HG02885 (cell line): ENCODE results near the gene RPS15.
A peak's percentile ranks its signal among the peaks of the same experiment; 100 is the strongest.

Experiments
- ATAC-seq: cut with Tn5 transposase; IDR thresholded peaks from one replicate; pipeline ENCODE4 v1.9.1; 2021; ENCODE audit warnings: mild to moderate bottlenecking; ENCODE audit not compliant: unreplicated experiment, poor library complexity

RPS15 gene

DNA sequence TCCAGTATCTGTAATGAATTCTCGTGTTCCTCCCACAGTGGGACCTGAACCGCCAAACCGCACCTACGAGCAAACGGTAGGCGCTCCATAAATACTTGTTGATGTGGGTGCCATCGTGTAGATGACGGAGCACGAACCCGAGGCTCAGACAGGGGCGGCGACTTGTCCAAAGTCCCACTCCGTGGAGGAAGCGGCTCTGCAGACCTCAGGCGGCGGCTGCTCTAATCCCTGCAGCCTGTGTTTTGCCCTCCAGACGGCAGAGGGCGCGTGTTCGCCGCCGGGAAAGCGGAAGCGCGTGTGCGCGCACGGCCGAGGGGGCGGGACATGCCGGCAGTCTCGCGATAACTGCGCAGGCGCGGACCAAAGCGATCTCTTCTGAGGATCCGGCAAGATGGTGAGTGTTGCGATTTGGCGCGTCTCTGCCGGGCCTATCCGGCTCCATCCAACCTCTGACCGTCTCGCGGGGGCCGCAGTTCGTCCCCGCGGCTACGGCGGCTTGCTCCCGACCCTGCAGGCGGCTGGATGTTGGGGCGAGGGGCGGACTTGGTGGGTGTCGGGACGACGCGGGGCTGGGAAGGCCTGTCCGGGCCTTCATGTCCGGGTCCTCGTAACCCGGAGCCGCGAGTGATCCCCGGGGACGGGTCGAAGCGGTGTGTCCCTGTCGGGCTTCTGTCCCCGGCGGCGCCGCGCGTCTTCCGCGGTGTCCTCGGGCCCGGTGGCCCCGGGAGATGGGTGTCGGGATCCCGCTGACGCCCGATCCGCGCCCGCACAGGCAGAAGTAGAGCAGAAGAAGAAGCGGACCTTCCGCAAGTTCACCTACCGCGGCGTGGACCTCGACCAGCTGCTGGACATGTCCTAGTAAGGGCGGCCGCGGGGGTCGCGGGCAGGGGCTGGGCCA is at the start of gene RPS15:
Gene RPS15 (plus strand): TSS at position 362 of the 898 bp plus-strand sequence. CDS start 30 bp downstream, at position 392.
- peak; percentile 83 for ATAC-seq

DNA sequence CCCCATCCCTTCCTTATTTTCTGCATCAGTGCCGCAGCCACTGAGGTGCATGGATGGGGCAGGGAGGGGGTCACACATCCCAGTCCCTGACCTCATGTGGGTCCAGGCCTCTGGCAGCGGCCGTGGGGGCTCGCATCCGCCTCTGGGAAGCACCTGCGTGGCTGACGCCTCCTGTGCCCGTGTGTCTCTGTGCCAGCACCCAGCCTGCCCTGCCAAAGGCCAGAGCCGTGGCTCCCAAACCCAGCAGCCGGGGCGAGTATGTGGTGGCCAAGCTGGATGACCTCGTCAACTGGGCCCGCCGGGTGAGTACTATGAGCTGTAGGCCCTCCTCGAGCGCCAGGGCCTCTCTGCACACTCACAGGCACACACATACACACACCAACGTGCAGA is 49.6 kb upstream of the RPS15 start:
- no peak for ATAC-seq

DNA sequence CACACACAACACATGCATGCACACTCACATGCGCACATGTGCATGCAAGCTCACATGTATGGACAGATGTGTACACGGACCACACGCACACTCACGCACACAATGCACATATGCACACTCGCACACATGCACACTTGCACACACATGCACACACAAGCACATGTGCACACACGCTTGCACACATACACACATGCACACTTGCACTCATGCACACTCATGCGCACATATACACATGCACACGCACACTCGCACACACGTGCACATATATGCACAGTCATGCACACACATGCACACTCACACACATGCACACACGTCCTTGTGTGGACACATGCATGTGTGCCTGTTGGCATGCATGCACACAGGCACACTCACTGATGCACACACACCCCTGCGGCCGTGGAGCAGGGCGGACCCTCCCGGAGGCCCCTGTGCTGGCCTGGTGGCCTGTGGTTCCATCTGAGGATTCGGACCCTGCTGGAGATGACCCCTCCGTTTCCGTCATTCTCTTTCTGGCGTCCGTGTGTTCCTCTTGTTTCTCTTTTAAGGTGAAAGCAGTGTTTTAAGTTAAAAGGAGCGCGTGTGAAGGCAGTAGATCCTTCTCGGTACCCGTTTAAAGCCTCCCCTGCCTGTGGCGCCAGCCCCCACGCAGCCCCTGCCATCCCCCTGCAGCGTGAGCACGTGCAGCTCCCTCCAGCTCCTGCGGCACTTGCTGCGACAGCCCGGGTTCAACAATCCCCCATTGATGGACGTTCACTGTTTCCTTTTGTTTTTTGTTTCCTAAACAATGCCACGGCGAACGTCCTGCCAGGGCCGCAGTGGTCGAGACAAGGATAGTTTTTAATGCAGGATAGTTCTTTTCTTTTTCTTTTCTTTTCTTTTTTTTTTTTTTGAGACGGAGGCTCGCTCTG is 48.9 kb upstream of the RPS15 start:
- no peak for ATAC-seq

DNA sequence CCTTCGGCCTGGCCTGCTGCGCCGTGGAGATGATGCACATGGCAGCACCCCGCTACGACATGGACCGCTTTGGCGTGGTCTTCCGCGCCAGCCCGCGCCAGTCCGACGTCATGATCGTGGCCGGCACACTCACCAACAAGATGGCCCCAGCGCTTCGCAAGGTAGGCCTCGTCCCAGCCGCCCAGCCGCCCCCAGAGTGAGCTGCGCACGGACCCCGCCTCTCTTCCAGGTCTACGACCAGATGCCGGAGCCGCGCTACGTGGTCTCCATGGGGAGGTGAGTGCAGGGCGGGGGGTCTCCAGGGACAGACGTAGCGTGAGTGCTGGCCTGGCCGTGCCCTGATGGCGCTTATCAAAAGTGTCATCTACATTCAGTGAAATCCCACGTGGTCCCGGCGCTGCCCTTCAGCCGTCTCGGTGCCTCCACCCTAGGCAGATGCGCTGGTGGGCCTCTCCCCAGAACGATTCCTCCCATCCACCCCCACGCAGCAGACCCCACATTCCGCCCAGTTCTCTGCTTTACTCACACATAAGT is 47.2 kb upstream of the RPS15 start:
- ATAC-seq, result no peak

DNA sequence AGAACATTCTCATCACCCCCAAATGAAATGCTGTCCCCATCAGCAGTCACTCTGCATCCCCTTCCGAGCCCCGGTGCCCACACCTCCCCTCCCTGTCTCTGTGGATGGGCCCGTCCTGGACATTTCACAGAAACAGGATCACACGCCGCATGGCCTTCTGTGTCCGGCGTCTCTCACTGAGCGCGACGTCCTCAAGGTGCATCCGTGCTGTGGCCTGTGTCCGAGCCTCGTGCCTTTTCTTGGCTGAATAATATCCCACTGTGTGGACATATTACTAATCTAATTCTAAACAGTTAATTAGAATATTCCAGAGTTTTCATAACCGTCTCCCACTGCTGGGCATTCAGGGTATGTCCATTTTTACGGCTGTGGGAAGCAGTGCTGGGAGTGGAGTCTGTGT is 45.8 kb upstream of the RPS15 start:
- ATAC-seq, result no peak

DNA sequence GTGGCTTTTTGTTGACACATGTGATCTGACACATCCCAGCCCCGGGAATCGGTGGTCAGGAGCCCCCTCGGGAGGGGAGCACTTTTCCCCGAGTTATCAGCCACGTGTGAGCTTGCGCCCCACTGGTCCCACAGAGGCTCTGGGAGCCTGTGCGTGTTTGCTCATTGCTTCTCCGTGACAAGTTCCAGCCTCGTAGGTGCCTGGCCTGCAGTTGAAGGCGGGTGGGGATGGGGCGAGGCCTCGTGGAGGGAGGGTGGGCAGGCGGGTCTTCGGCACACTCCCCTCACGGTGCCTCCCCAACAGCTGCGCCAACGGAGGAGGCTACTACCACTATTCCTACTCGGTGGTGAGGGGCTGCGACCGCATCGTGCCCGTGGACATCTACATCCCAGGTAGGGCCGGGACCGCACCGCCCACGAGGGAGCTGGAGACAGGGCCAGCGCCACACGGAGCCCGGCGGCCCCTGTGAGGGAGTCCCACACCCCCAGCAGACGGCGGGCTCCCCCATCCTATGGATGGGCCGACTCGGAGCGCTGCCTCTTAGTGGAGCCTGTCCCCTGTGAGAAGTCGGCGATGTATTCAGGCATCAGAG is 45.2 kb upstream of the RPS15 start:
- no peak for ATAC-seq

DNA sequence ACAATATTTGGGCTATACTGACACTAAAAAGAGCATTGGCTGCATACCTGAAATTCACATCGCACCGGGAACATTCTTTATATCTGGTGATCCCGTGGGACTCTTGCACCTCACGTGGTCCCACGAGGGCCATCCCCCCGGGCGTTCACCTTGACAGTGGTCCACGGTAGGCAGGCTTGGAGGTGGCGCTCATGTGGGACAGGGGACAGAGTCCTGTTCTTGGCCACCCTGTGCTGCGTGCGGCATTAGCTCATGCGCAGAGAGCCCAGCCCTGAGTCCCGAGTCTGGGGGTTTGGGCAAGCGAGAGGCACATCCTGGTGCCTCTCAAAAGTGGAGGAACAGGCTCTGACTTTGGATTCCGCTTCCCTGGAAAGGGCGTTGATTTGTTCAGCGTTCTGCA is 44.4 kb upstream of the RPS15 start:
- ATAC-seq, result no peak

DNA sequence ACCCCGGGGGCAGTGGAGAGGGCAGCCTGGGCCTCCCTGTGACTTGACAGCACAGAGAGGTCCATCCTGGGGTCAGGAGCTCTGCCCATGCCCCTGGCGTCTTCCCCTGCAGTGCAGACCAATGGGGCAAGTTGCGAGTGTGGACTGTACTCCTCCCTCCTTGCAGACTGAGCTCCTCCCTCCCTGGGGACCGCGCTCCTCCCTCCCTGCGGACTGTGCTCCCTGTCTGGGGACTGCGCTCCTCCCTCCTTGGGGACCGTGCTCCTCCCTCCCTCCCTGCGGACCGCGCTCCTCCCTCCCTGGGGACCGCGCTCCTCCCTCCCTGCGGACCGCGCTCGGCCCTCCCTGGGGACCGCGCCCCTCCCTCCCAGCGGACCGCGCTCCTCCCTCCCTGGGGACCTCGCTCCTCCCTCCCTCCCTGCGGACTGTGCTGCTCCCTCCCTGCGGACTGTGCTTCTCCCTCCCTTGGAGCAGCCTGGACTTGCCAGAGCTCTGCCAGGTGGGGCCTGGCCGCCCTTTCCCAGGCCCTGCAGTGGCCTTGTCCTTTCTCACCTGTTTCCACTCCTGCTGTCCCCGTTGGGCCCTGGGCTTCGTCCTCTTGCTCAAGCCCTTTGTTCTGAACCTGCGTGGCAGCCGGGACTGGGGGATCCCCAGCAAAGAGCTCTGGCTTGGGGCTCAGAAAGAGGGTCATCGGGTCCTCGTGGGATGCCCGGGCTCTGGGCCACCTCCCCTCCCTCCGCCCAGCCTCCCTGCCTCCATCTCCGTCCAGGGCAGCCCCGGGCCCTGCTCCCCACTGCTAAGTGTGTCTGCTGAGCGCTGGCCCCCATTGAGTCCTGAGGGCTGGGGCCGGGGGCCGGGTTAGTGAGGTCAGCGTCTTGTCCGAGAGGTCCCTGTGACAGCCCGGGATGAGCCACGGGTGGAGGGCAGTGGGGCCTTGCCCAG is 43.7 kb upstream of the RPS15 start:
- ATAC-seq, result no peak

DNA sequence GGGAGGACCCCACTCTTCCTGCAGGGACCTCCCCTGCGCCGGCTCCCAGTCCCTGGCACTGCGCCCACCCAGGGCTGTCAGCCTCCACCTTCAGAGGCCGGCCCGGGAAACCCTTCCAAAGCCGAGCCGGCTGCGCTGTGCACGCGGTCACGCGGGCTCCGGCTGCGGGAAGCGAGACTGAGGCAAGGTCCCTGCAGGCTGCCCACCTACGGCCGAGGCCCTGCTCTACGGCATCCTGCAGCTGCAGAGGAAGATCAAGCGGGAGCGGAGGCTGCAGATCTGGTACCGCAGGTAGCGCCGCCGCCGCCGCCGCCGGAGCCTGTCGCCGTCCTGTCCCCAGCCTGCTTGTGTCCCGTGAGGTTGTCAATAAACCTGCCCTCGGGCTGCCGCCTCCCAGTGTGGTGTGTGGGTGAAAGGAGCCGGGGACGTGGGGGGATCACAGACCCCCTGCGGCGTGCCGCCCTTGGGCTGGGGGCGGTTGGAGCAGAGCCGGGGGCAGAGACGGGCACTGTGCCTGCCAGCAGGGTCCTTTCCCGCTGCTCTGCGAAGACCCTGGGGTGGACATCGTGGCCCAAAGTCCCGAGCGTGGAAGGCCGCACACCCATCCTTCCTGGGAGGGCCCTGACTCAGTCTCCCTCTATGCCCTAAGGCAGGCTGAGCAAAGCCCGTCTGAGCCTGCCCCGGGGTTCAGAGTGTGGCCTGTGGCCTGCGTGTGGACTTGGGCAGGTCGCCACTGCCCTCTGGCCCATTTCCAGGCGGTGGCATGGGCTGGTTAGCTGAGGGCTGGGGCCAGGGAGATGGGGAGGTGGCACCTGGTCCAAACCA is 42.8 kb upstream of the RPS15 start:
- ATAC-seq, result no peak

DNA sequence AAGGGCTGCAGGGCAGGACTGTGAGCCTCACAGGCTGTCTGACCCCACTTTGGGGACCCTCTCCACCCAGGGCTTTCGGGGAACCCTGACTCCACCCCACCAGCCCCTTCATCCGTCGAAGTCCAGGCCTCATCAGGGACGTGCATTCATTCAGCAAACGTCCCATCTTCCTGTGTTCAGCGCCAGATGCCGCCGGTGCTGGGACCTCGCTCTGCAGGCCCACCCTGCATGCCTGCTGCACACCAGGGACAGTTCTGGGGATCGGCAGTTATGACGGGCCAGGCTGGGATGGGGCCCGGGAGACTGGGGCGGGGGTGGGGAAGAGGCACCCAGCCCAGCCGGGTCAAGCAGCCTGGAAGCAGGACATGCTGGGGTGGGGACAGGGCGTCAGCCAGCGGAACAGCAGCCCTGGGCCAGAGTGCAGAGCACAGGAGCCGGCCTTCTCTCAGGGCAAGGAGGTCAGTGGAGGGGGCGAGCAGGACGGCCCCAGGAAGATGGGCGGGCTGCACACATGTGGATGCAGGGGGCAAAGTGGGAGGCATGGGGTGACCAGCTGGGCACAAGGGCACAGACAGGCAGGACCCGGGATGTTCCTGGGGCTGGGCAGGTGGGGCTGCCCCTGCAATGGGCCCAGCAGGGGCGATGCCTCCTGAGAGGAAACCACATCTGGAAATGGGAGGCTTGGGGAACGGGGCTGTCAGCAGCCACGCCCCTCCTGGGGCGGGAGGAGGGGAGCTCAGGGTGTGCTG is 42.0 kb upstream of the RPS15 start:
- no peak for ATAC-seq

DNA sequence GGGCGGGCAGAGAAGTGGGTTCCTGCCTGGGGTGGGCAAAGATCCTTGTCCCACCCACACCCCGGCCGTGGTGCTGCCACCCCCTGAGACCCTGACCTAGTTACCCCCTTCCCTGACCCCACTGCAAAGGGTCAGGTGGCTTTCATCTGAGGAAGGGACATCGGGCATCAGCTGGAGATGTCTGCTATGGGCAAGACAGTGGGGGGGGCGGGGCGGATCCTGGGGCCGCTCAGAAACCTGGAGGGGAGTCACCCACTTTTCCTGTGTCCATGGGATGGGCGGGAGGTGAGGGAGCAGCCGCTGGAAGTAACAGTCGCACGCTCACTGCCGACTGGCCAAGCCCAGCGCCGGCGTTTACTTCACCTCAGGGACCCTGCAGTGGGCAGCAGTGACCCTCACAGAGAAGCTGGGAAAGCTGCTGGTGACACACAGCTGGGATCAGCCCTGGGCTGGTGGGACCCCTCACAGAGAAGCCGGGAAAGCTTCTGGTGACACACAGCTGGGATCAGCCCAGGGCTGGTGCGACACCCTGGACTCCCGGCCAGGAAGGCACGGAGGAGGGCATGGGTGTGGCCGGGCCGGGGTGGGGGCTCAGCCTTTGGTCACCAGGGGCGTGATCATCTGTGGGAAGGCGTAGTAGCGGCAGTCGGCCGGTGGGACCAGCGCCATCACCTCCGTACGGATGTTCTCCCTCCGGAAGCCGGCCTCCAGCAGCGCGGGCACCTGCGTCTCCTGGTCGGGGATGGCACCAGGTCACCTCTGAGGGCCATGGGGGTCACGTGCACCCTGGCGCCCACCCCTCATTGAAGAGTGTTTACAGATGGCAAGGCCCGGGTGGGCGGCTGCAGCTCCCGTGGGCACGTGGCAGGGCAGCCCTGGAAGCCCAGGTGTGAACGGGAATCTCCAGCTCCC is 41.2 kb upstream of the RPS15 start:
- no peak for ATAC-seq

DNA sequence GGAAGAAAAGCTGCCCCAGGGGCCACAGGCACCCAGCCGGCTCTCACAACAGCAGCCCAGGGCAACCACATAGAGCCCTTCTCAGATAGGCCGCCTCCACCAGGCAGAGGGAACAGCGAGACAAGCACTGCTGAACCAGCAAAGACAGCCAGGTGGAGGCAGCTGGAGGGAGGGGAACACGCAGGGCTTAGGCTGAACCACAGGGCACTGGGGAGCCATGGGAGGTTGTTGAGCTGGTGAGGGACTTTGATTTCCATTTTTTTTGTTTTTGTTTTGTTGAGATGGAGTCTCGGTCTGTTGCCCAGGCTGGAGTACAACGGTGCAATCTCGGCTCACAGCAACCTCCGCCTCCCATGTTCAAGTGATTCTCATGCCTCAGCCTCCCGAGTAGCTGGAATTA is 40.4 kb upstream of the RPS15 start:
- ATAC-seq, result no peak

DNA sequence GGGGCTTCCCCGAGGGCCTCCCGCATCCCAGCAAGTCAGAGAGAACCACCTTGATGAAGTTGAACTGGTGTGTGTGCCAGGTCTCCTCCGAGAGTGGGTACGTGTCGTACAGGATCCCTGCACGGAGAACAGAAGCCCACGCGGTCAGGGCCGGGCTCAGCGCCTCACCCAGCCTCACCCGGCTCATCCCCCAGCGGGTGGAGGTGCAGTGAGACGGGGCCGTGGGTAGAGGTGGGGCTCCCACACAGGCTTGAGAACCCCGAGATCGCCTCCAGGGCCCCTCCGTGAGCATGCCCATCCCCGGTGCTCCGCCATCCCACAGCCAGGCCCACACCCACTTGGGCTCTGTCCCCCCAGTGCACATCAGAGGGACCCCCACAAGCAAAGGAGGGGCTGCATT is 39.1 kb upstream of the RPS15 start:
- no peak for ATAC-seq

DNA sequence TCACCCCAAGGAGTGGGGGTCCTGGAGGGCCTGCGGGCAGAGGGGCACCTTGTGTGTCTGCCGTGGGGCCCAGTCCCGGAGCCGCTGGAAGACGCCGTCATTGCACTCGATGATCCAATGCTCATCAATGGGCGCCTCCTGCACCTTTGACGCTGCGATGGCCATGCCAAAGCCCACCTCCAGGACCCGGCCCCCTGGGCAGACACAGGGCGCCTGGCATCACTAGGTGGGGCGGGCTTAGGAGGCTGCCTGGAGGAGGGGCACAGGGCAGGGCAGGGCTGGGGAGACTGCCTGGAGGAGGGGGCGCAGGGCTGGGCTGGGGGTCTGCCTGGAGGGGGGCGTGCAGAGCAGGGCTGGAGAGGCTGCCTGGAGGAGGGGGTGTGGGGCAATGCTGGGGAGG is 38.5 kb upstream of the RPS15 start:
- ATAC-seq, result no peak

DNA sequence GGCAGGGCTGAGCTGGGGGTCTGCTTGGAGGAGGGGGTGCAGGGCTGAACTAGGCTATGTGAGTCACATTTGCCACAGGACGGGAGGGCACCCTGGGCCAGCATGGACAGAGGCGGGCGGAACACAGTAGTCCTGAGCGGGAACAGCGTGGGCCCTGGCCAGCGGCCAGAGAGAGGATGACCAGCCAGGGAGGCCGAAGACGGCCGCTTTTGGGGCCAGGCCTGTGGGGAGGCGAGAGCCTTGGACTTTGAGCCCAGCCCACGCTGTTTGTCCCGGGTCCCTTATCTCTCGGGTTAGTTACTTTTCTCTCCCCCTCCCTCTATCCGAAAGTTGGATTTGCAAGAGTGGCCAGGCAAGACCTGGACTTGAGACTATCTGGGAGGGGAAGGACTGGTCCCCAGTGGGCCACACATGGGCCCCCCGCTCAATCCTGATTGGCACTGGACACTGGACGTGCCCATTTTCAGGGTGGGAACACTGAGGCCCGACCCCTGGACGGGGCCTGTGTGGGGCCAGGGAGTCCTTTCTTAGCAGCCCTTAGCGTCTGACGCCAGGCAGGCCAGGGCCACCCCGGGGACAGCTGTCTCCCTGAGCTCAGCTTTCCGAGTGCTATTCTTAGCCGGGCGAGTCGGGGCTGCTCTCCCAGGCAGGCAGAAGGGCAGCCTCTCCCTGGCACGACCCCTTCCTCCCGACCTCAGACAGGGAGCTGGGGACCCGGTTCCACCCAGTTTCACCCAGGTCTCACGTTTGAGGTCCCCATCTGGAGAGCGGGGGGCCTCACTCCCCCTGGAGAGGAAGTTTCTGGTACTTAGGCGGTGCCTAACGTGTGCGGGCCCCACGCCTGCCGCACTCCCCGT is 37.7 kb upstream of the RPS15 start:
- no peak for ATAC-seq
